Measurements from ENCODE around the gene ARTN.

ARTN gene

DNA sequence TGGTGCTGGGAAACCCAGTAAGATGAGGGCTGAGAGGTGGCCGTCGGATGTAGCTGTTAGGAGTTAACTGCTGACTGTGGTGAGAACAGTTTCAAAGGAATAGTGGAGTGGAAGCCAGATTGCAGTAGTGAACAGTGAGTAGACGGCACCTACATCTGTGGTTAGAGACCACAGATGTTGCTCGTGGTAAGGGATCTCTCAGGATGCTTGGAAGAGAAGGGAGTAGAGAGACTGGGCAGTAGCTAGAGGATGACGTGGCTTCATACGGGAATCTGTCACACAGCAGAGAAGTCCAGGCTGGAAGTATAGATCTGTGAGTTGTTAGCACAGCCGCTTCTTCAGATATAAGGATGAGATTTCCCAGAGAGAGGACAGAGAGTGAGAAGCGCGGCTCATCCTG, 7.8 kb upstream of the ARTN start:
- DNase-seq, result no peak

GRCh38 chr1:43930168-43930948, 3.2 kb upstream of the ARTN start:
- no peak for DNase-seq

DNA sequence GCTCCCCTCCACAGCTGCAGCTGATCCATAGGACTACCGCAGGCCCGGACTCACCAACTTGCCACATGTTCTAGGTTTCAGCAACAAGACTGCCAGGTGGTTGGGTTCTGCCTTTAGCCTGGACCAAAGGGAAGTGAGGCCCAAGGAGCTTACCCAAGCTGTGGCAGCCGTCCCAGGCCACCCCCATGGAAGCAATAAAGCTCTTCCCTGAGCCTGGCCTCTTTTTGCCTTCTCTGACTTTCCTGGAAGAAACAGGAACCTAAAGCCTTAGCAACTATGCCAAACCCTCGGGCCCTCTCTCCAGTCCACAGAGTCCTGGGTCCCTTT, 2.7 kb upstream of the ARTN start:
- no peak for DNase-seq

- DNase-seq, result no peak
These were observed 1.6 kb upstream of the ARTN start for GRCh38 chr1:43931711-43932660.

DNA sequence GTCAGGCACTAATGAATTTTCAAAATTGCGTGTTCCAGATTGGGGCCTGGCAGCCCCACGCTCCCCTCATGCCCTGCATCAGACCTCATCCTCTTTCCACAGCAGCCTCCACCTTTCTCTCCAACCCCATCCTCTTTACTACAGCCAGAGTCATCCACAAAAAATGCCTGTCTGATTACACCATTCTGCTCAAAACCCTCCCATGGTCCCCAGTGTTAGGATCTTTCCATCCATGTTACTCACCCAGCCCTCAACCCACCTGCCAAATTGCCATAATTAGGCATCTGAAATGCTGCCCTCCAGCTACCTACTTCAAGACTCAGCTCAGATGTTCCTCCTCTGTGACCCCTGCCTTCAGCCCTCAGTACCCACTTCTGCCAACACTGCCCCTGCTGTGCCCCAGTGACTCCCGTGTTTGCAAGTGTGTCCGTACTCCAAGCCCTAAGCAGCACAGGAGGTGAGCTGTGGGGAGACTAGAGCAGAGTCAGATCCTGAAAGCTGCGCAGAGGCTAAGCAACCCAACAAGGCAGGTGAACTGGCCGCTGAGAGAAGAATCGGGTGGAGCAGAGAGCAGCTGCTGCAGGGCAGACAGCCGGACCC, 715 bp upstream of the ARTN start:
- DNase-seq, result no peak

- DNase-seq, result peak; percentile 29
These were observed 742 bp downstream of the ARTN start for GRCh38 chr1:43934101-43934985.

DNA sequence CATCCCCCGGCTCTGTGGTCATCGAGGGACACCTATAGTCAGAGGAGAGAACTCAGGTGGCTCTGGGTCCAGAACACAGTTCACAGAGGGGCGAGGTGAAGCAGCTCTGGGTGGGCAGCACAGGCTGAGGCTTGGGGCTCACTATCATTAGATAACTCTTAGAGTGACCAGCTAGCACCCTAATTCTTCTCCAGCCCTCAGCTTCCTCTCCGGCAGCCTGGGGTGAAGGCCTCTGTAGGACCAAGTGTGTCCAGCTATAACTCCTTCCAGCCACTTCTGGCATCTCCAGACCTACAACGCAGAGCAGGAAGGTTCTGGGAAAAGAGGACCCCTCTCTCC, 1.4 kb downstream of the ARTN start:
- no peak for DNase-seq

DNA sequence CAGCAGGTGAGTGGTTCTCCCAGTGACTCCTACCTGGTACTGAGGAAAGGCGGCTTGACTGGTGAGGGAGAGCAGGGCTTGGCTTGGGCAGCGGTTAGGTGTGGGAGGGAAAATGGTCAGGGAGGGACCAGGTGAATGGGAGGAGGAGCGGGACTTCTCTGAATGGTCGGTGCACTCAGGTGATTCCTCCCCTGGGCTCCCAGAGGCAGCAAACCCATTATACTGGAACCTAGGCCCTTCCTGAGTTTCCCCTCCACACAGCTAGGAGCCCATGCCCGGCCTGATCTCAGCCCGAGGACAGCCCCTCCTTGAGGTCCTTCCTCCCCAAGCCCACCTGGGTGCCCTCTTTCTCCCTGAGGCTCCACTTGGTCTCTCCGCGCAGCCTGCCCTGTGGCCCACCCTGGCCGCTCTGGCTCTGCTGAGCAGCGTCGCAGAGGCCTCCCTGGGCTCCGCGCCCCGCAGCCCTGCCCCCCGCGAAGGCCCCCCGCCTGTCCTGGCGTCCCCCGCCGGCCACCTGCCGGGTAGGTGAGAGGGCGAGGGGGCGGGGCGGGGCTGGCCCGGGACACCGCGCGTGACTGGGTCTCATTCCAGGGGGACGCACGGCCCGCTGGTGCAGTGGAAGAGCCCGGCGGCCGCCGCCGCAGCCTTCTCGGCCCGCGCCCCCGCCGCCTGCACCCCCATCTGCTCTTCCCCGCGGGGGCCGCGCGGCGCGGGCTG, 2.3 kb downstream of the ARTN start:
- no peak for DNase-seq

DNA sequence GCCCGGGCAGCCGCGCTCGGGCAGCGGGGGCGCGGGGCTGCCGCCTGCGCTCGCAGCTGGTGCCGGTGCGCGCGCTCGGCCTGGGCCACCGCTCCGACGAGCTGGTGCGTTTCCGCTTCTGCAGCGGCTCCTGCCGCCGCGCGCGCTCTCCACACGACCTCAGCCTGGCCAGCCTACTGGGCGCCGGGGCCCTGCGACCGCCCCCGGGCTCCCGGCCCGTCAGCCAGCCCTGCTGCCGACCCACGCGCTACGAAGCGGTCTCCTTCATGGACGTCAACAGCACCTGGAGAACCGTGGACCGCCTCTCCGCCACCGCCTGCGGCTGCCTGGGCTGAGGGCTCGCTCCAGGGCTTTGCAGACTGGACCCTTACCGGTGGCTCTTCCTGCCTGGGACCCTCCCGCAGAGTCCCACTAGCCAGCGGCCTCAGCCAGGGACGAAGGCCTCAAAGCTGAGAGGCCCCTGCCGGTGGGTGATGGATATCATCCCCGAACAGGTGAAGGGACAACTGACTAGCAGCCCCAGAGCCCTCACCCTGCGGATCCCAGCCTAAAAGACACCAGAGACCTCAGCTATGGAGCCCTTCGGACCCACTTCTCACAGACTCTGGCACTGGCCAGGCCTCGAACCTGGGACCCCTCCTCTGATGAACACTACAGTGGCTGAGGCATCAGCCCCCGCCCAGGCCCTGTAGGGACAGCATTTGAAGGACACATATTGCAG, 3.0 kb downstream of the ARTN start:
- DNase-seq, result no peak

GRCh38 chr1:43937179-43937865, 3.7 kb downstream of the ARTN start:
- no peak for DNase-seq

GRCh38 chr1:43938383-43938782, 4.8 kb downstream of the ARTN start:
- no peak for DNase-seq

DNA sequence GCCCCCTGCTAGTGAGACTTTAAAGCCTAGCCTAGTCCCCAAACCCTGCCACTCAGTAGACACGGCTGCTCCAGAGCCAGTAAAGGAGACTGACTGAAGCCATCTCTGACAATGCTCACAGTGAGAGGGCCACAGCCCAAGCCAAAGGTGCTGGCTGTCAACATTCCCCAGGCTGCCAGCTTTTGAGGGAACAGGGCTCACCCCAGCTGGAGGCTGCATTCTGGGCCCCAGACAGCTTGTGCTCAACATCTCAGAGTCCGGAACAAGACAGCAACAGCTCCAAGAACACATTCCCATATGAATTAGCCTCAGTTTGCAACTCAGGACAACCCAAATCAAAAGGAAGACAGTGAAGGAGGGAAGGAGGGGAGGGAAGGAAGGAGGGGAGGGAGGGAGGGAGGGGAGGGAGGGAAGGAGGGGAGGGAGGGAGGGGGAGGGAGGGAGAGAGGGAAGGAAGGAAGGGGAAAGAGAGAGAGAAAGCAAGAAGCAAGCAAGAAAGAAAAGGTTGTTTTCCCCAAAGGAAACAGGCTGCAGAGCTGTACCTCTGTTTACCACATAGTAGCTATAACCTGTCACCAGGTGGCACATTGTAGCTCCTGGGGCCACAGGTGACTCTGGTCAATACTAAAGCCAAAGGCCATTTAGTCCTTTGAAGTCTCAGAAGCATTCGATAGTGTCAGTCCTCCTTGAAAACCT, 5.4 kb downstream of the ARTN start:
- DNase-seq, result no peak

GRCh38 chr1:43942411-43942810, 8.8 kb downstream of the ARTN start:
- DNase-seq, result no peak

DNA sequence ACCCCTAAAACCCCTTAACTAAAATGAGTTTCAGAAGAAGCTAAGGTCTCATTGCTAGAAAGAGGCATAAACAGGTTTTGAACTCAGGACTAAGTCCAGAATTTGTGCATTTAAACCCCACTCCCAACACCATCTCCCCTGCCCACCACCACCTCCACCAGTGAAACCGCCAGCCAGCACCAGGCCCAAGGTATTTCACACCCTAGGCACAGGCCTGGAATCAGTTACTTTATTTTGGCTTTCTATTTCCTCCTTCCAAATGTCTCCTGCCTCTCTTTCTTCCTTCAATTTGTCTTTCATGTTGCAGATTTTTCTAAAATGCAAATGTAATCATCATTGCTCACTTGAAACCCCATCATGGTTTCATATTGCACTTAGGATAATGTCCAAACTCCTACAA, 11.3 kb downstream of the ARTN start:
- DNase-seq, result no peak

GRCh38 chr1:43945674-43946235, 12.2 kb downstream of the ARTN start:
- no peak for DNase-seq

- DNase-seq, result peak; percentile 73
These were observed 12.8 kb downstream of the ARTN start, which contains the start of gene IPO13 for GRCh38 chr1:43946236-43947060. IPO13 (plus strand) TSS chr1:43946950; CDS start chr1:43947601, 651 bp downstream.

DNA sequence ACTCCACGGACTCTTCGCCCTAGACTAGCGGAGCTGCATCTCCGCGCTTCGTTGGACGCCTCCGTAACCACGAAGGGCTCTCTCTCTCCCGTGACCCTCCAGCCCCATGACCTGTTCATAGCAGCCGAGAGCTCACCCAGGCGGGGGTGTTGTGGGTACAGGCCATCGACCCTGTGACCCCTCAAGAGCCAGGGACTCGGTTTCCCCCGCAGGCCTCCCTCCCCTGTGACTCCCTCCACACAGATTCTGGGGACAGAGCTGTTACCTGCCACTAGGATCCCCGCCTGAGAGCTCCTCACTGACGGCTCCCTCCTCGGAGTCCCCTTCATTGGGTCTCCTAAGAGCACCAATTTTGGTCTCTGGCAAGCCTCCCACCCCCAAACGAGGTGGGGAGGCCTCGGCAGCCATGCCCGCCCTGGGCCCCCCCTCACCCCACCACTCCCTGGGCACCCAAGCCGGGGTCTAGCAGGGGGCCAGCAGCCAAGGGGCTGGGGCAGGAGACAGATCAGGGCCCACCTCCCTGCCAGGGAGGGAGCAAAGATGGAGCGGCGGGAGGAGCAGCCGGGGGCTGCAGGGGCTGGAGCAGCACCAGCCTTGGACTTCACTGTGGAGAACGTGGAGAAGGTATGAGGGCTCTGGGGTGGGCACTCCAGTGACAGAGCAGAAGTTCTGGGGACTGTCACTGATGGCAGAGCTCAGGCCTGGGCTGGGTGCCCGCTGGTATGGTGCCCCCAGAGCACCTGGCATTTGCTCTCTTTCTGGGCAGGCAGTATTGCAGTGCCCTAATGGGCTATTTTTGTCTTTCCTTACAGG, 13.7 kb downstream of the ARTN start:
- no peak for DNase-seq

DNA sequence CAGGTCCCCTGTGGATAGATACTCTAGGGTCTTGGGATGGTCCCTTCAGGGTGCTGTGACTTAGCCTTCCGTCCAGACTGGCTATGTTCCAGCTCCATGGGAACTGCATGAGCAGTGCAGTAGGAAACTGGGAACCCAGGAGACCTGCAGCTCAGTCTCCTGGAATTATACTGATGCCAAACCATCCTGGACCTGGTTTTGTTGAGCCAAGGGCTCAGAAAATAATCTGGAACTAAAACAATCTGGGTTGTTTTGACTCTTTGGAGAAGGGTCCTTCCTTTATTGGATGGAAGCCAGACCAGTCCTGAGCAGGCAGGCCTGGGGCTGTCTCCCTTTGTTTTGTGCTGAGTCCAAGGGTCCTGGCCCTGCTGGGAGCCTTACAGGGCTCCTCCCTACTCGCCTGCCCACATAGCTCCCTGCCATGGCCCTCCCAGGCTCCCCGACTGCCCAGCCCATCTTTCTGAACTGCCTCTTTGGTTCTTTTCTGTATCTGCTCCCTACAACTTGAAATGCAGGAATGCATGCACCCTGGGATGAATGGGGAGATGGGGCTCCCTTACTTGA, 14.4 kb downstream of the ARTN start:
- DNase-seq, result no peak

Measured in COR-L47 (cell line).